ENCODE results near the gene CNGA1.

CNGA1 gene

DNA sequence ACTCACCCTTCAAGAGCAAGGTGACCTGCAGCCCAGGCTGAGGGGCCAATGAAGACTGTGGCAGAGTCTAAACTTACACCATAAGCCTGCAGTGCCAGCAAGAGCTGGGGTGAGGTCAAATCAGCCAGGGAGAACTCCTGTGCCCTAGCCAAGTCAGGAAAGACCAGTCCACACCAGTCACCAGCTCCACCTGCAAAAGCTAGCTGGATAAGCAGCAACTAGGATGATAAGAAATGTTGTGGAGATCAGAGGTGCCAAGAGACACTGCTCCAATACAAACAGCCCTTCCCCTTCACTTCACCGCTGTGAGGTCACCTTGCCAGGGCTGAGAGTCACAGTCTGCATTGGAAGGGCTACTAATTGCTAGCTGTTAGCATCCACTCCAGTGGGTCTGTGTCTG lies 31.4 kb upstream of the CNGA1 start:
- TF ChIP-seq ZFX (IDR thresholded peaks at IDR 0.05; ENCODE audit: borderline replicate concordance) (no peak), CTCF (IDR thresholded peaks at IDR 0.05) (no peak)
- no peak overlapping the region for H3K27ac ChIP-seq

GRCh38 chr4:48047421-48047844 lies 31.0 kb upstream of the CNGA1 start:
- H3K27ac ChIP-seq, result no peak overlapping the region
- TF ChIP-seq CTCF (IDR thresholded peaks at IDR 0.05) (no peak), ZFX (IDR thresholded peaks at IDR 0.05; ENCODE audit: borderline replicate concordance) (no peak)

DNA sequence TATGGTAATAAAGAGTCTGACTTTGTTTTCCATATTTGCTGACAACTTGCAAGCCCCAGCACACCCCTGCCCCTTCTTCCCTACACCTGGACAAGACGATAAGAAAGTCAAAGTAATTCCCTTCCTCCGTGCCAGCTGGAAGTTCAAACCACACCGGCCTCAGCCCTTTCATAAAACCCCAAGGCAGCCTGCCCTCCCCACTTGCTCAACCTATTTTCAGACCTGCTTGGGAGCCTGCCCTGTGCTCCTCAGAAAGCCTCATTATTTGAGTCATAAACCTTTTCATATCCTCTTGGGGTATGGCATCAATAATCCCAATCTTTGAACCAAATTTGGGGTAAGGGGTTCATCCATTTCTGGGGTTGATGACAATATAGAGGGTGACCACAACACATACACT lies 29.6 kb upstream of the CNGA1 start:
- H3K27ac ChIP-seq, result no peak overlapping the region
- TF ChIP-seq ZFX (IDR thresholded peaks at IDR 0.05; ENCODE audit: borderline replicate concordance) (no peak), CTCF (IDR thresholded peaks at IDR 0.05) (no peak)

DNA sequence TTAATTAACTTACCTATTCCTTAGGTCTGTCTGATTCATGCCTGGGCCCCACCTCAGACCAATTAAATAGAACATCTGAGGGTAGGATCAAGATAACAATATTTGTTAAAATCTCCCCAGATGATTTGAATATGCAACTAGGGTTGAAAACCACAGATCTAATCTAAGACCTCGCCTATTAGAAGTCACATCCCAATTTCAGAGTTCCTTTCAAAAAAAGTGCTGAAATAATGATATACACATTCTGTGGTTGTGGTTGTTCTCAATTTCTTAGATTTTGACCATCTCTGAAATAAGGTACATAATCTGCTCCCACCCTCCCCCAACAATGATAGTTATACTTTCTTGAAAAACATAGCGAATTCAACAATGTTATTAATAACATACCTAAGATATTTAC lies 27.8 kb upstream of the CNGA1 start:
- H3K27ac ChIP-seq, result no peak overlapping the region
- no peak for TF ChIP-seq ZFX (IDR thresholded peaks at IDR 0.05; ENCODE audit: borderline replicate concordance)
- no peak for TF ChIP-seq CTCF (IDR thresholded peaks at IDR 0.05)

DNA sequence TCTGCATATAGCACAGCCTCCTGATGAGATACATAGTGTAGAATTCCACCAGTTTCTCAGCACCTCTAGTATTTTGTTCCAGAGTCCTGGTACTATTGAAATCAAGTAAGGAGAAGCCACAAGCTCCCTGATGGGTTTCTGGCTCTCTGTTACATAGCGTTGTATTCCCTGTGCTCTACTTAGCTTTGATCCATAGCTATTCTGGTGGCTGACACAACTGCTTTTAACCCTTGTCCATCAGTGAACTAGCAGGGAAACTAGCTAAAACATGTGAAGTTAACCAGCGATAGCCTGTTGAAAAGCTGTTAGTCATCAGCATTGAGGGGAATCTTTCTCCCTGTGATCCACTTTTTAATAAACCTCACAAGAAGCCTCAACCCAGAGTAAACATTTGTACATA lies 27.0 kb upstream of the CNGA1 start:
- H3K27ac ChIP-seq, result no peak overlapping the region
- TF ChIP-seq CTCF (IDR thresholded peaks at IDR 0.05) (no peak), ZFX (IDR thresholded peaks at IDR 0.05; ENCODE audit: borderline replicate concordance) (no peak)

DNA sequence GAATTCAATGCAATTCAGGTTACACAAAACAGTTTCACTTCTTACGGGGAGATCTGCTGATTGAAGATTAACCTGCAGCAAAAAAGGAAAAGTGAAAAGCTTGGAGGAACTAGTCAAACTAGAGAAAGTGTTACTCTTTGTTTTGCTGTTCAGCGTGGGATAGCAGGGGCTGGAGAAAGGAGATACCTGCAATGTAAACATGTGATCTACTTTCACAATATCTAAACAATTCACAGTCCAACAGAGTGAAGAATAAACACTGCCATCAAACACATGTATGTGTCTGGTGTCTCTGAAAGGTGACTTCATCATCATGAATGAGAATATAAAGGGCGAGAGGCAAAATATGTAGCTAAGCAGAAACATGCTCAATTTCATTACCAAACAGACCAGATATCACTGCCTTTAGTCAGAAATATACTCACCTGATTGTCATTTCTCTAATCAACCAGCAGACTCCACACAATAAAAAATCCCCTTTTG lies 26.5 kb upstream of the CNGA1 start:
- H3K27ac ChIP-seq, result no peak overlapping the region
- no peak for TF ChIP-seq CTCF (IDR thresholded peaks at IDR 0.05)
- TF ChIP-seq ZFX (IDR thresholded peaks at IDR 0.05; ENCODE audit: borderline replicate concordance), result no peak

DNA sequence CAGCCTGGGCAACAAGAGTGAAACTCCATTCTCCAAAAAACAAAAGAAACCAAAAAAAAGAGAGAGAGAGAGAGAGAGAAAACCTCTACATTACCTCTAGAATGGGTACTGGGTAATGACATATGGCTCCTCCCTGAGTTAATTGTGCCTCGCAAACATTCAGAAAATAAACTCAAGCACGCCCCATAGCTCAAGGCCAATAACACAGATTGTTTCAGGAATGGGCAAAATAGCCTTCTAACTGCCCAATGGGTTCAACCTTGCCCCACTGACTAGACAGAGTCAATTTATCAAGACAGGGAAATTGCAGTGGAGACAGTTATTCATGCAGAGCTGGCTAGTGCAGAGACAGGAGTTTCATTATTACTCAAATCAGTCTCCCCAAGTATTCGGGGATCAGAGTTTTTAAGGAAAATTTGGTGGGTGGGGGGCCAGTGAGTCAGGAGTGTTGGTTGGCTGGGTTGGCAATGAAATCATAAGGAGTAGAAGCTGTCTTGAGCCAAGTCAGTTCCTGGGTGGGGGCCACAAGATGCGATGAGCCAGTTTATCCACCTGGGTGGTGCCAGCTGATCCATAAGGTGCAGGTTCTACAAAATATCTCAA lies 25.2 kb upstream of the CNGA1 start:
- TF ChIP-seq CTCF (IDR thresholded peaks at IDR 0.05) (no peak), ZFX (IDR thresholded peaks at IDR 0.05; ENCODE audit: borderline replicate concordance) (no peak)
- H3K27ac ChIP-seq, result no peak overlapping the region
